Measurements from ENCODE around the gene PRR20D.

DNA sequence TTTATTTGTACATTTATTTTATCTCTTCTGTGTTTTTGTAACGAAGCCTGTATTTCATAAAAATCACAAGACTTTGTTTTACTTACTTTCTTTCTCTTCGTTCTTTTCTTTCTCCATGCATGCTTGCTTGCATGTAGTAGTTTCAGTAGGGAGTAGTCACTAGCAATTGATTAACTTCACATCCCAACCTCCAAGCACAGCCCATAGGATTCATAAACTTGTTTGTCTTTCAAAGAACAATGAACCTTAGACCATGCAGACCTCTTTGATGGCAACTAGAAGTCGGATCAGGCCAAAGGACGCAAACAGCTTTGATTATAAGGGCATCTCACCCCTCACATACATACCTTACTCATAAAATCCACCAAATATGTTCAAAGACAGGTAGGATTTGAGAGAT lies 22.8 kb upstream of the PRR20D start:
- no peak for TF ChIP-seq POLR2A (IDR thresholded peaks at IDR 0.05; ENCODE audit: low read depth, low read length)
- TF ChIP-seq POLR2AphosphoS5 (IDR thresholded peaks at IDR 0.05; ENCODE audit: low read depth, low read length), result no peak
- no peak for TF ChIP-seq TAF1 (IDR thresholded peaks at IDR 0.05; ENCODE audit: low read depth, low read length)
- TF ChIP-seq SPI1 (IDR thresholded peaks at IDR 0.05; ENCODE audit: low read depth, low read length), result no peak
- TF ChIP-seq POU2F2 (IDR thresholded peaks at IDR 0.05; ENCODE audit: low read depth, low read length), result no peak

Measured in GM12891 (cell line).